ENCODE results near the gene ANGPTL2.

The ANGPTL2 gene

DNA sequence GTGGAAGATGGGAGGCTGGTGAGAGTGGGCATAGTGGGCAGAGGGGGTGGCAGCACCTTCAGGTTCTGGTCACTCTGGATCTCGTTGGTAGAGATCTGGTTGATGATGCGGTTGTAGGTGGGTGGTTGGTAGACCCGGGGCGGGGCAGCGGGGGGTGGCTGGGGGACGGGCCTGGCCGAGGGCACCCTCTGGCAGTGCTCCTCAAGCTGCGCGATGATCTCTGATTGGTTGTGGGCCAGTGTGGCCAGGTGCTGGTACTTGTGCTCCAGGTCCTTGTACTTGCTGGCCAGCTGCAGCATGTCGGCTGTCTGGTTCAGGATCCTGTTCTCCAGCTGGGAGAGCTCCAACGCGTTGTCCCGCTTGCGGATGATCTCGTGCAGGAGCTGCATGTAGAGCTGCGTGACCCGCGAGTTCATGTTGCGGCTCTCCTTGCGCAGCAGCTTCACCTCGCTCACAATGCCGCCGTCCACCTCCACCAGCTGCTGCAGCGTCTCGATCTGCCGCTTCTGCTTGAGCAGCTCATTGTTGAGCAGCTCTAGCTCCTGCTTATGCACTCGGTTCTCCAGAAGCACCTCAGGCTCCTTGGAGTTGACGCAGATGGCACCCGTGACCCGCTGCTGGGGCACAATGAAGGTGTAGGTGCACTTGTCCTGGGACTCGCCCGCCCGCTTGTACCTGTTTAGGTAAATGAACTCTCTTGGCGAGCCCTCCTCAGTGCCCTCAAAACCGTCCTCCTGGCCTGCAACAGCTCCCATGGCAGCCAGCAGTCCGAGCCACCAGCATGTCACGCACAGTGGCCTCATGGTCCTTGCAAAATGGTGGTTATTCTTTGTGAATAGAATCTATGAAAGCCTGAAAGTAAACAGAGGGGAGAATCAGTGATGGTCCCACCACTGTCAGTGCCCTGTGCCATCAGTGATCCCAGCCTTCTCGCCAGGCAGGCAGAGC is 14.2 kb downstream of the ANGPTL2 start:
- TF ChIP-seq POLR2A (IDR thresholded peaks at IDR 0.05; ENCODE audit: extremely low read depth, insufficient read length): no peak
- TF ChIP-seq, protein P1, sequence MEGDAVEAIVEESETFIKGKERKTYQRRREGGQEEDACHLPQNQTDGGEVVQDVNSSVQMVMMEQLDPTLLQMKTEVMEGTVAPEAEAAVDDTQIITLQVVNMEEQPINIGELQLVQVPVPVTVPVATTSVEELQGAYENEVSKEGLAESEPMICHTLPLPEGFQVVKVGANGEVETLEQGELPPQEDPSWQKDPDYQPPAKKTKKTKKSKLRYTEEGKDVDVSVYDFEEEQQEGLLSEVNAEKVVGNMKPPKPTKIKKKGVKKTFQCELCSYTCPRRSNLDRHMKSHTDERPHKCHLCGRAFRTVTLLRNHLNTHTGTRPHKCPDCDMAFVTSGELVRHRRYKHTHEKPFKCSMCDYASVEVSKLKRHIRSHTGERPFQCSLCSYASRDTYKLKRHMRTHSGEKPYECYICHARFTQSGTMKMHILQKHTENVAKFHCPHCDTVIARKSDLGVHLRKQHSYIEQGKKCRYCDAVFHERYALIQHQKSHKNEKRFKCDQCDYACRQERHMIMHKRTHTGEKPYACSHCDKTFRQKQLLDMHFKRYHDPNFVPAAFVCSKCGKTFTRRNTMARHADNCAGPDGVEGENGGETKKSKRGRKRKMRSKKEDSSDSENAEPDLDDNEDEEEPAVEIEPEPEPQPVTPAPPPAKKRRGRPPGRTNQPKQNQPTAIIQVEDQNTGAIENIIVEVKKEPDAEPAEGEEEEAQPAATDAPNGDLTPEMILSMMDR (IDR thresholded peaks at IDR 0.05; ENCODE audit: low read depth, low read length): no peak
- TF ChIP-seq, protein P2, sequence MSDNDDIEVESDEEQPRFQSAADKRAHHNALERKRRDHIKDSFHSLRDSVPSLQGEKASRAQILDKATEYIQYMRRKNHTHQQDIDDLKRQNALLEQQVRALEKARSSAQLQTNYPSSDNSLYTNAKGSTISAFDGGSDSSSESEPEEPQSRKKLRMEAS (IDR thresholded peaks at IDR 0.05; ENCODE audit: low read depth, low read length): no peak
- TF ChIP-seq MYC (IDR thresholded peaks at IDR 0.05; ENCODE audit: low read depth, low read length): no peak
- no peak for DNase-seq (ENCODE audit: low read depth)
- no peak overlapping the region for H3K4me3 ChIP-seq (ENCODE audit: low read depth, low read length)

DNA sequence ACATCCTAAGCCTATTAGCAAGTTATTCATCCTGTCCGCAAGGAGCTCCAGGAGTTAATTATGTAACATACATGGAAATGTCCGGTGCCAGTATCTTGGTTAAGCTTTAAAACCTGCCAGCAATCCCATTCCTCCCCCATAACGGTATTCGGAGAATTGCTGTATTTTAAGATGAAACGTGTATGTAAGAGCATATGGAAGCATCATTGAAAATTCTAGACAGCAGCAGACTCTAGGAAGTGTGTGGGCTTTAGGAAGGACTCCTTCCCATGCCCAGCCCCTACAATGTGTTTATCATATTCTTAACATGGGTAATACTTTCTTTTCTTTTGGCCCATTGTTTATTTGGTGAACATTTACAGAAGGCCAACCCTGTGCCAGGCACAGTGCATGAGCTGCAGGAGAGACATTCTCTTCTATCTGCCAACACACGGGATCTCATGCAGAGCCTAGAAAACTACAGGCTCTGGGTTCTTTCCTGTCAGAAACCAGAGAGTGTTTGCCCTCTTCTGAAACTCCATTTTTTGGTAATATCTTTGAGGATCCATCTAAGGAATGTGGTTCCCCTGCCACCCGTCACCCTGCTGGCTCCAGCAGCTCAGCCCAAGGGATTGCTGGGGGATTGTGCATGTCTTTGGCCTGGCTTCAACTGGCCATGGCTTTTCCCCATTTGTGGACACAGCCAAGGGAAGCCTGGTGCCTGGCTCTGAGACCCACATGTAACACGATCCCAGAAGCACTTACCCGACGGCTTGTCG is 15.1 kb downstream of the ANGPTL2 start:
- TF ChIP-seq MYC (IDR thresholded peaks at IDR 0.05; ENCODE audit: low read depth, low read length): no peak
- TF ChIP-seq, protein P1 (IDR thresholded peaks at IDR 0.05; ENCODE audit: low read depth, low read length): no peak
- TF ChIP-seq, protein P2 (IDR thresholded peaks at IDR 0.05; ENCODE audit: low read depth, low read length): no peak
- no peak for TF ChIP-seq POLR2A (IDR thresholded peaks at IDR 0.05; ENCODE audit: extremely low read depth, insufficient read length)
- DNase-seq (ENCODE audit: low read depth): no peak
- no peak overlapping the region for H3K4me3 ChIP-seq (ENCODE audit: low read depth, low read length)

DNA sequence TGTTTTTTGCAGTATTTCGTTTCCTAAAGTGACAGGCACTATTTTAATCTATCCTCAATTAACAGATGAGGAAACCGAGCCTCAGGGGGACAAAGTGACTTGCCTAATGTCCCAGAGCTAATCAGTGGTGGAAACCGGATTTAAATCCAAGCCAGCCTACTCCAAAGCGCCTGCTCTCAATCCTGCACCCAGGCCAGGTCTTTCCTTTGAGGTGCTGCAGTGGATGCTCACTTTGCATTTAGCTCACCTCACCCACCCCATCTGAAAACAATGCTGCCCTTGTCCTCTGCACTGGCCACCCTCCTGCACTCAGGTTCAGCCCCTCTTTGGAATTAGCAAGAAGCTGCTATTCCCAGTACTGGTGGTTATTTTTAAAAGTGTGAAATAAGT is 16.0 kb downstream of the ANGPTL2 start:
- TF ChIP-seq MYC (IDR thresholded peaks at IDR 0.05; ENCODE audit: low read depth, low read length) (no peak), POLR2A (IDR thresholded peaks at IDR 0.05; ENCODE audit: extremely low read depth, insufficient read length) (no peak)
- TF ChIP-seq, protein P1 (IDR thresholded peaks at IDR 0.05; ENCODE audit: low read depth, low read length): no peak
- TF ChIP-seq, protein P2 (IDR thresholded peaks at IDR 0.05; ENCODE audit: low read depth, low read length): no peak
- DNase-seq (ENCODE audit: low read depth): no peak
- H3K4me3 ChIP-seq (ENCODE audit: low read depth, low read length): no peak overlapping the region

DNA sequence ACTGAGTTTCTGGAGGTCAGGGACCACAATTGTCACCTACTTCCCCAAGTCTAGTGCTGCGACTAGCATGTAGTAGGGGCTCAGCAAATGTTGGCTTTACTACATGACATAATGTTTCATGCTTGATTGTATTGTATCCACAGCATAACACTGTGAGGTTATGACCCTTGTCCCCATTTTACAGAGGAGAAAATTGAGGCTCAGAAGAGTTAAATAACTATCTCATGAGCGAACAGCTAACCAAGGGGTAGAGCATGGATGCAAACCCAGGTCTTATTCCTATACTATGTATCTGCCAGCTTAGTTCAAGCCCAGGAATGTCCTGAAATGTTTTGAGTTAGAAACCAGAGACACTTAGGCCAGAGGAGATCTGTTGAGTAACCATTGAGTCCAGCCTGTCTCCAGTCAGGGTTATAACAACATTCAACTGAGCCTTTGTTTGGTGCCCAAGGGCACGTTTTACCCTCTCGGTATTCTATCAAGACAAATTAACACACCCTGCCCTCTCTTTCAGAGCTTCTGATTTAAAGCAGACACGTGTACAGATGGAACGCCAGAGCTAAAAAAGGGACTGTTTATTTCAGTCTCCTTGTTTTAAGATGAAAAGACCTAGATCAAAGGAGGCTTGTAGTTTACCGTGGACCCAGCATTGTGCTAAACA is 16.5 kb downstream of the ANGPTL2 start:
- no peak overlapping the region for H3K4me3 ChIP-seq (ENCODE audit: low read depth, low read length)
- no peak for DNase-seq (ENCODE audit: low read depth)
- TF ChIP-seq, protein P2 (IDR thresholded peaks at IDR 0.05; ENCODE audit: low read depth, low read length): no peak
- no peak for TF ChIP-seq POLR2A (IDR thresholded peaks at IDR 0.05; ENCODE audit: extremely low read depth, insufficient read length)
- TF ChIP-seq MYC (IDR thresholded peaks at IDR 0.05; ENCODE audit: low read depth, low read length): no peak
- TF ChIP-seq, protein P1 (IDR thresholded peaks at IDR 0.05; ENCODE audit: low read depth, low read length): no peak

DNA sequence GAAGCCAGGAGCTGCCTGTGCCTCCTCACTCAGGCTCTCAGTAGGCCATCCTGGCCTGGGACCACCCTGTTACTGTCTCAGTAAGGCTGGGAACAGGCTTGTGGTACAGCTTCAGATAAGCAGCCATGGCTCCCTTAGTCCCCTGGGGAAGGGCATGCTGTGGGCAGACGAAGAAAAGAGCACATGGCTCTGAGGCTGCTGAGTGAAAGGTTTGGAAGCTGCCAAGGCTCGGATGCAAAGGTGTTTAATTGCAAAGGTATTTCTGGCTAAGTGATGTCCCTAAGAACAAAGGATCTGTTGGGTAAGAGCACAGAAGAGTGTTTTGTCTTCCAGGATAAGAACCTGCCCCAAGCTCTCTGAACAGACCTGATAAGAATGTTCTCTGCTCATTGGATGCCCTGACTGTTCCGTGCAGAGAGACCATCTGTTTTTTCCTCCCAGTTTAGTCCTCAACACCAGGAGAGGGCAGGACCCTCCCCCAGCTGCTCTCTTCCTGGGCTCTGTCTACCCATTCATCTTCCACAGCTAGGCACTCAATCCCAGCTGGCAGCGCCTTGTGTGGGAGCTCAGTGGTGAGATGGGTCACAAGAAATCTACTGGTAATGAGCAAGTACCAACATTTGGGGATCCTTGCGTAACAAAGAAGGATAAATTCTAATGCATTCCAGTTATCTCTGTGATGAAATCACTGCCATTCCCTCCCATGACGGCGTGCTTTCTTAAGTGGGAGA is 17.7 kb downstream of the ANGPTL2 start:
- DNase-seq (ENCODE audit: low read depth): no peak
- TF ChIP-seq, protein P1 (IDR thresholded peaks at IDR 0.05; ENCODE audit: low read depth, low read length): no peak
- no peak for TF ChIP-seq MYC (IDR thresholded peaks at IDR 0.05; ENCODE audit: low read depth, low read length)
- TF ChIP-seq POLR2A (IDR thresholded peaks at IDR 0.05; ENCODE audit: extremely low read depth, insufficient read length): no peak
- TF ChIP-seq, protein P2 (IDR thresholded peaks at IDR 0.05; ENCODE audit: low read depth, low read length): no peak
- no peak overlapping the region for H3K4me3 ChIP-seq (ENCODE audit: low read depth, low read length)

Measured in NB4 (cell line).